ENCODE measurements around the gene IFNGR2.

DNA sequence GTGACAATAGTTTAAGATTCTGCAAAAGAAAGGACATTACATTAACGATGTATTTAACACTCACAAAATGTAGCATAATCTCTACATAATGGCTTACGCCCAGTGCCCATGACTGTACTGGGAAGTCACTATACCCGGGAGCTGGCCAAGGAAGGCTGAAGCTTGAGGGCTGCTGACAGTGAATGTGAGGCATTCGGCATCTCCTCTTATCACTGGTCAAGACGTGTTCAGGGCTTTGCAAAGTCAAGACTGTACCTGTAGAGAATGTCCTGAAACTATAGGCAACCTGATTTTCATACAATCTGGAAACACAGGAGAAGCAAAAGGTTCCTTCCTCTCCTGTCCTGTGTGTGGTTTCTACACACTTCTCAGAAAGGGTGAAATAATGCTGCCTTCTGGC is 12.7 kb upstream of the IFNGR2 start:
- TF ChIP-seq, protein P1, sequence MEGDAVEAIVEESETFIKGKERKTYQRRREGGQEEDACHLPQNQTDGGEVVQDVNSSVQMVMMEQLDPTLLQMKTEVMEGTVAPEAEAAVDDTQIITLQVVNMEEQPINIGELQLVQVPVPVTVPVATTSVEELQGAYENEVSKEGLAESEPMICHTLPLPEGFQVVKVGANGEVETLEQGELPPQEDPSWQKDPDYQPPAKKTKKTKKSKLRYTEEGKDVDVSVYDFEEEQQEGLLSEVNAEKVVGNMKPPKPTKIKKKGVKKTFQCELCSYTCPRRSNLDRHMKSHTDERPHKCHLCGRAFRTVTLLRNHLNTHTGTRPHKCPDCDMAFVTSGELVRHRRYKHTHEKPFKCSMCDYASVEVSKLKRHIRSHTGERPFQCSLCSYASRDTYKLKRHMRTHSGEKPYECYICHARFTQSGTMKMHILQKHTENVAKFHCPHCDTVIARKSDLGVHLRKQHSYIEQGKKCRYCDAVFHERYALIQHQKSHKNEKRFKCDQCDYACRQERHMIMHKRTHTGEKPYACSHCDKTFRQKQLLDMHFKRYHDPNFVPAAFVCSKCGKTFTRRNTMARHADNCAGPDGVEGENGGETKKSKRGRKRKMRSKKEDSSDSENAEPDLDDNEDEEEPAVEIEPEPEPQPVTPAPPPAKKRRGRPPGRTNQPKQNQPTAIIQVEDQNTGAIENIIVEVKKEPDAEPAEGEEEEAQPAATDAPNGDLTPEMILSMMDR (conservative IDR thresholded peaks at IDR 0.05 in 1 of 2, IDR thresholded peaks at IDR 0.05 in 1 of 2; ENCODE audit: low read depth in 1 of 2, low read length in 2 of 2), result no peak
- TF ChIP-seq EZH2 (IDR thresholded peaks at IDR 0.05; ENCODE audit: low read length, missing control alignments), result no peak
